ENCODE results near the gene TIAM2. TPM values are rescaled to one million over a fixed set of nuclear protein-coding genes. Genes with fewer than 3 reads are reported as not detected.

TIAM2 gene
- total and polyA plus RNA-seq, 9 of the 15 experiments (the other 6 are each of a cell fraction or from before 2014, with no cell fraction given): 0.73 to 6.5 (median 4.3) TPM

DNA sequence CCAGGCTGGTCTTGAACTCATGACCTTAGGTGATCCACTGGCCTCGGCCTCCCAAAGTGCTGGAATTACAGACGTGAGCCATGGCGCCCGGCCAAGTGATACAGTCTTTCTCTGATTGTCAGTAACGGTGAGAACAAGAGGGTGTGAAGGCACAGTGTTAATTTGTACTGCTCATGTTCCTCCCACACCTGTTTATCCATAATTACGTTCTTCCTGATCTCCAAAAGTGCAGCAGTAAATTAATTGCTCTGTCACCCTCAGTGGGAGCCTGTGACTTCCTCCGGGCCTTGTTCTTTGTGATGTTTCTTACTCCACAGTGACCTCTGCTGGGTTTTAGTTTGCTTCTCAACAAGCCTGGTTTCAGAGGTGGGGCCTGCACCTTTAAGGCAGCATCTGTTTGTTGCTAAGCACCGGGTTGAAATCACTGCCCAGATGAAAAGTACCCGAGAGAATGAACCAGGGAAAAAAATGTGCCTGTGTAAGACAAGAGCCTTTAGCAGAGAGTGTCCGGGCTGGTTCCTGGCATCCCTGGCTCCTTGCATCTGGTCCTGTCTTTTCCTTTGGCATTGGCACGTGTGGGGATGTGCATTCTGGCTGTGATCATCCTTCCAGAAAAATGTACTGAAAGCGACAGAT is 179.6 kb downstream of the TIAM2 start (continued):
- TF ChIP-seq SMC3 (conservative IDR thresholded peaks at IDR 0.05; ENCODE audit: insufficient read depth, low read depth, low read length) (peak; percentile 66), ZBED1 (IDR thresholded peaks at IDR 0.05) (no peak), ILK (tag; IDR thresholded peaks at IDR 0.05; ENCODE audit: borderline replicate concordance, low read depth) (no peak), LCOR (CRISPR knock-in tag; IDR thresholded peaks at IDR 0.05) (0 out of 2 replicates have a peak, but pooled peaks have one; percentile 23), ZBTB11 (CRISPR knock-in tag; IDR thresholded peaks at IDR 0.05) (no peak), ZNF707 (CRISPR knock-in tag; conservative IDR thresholded peaks at IDR 0.05) (no peak), RB1 (IDR thresholded peaks at IDR 0.05; ENCODE audit: low read depth) (no peak), E2F8 (IDR thresholded peaks at IDR 0.05; ENCODE audit: low read depth, partially characterized antibody) (no peak), HCFC1 (IDR thresholded peaks at IDR 0.05; ENCODE audit: low read depth, low read length) (no peak), GTF2F1 (IDR thresholded peaks at IDR 0.05; ENCODE audit: low read depth, low read length) (no peak), ZNF584 (CRISPR knock-in tag; IDR thresholded peaks at IDR 0.05; ENCODE audit: low read depth) (no peak), ZNF764 (CRISPR knock-in tag; IDR thresholded peaks at IDR 0.05; ENCODE audit: low read depth) (no peak), CTCFL (IDR thresholded peaks at IDR 0.05; ENCODE audit: borderline replicate concordance, insufficient read depth, low read depth, low read length, poor library complexity, severe bottlenecking) (no peak), MYNN (IDR thresholded peaks at IDR 0.05) (no peak), MYNN (CRISPR knock-in tag; IDR thresholded peaks at IDR 0.05) (no peak), ZNF277 (CRISPR knock-in tag; IDR thresholded peaks at IDR 0.05; ENCODE audit: borderline replicate concordance) (no peak), ZNF699 (CRISPR knock-in tag; IDR thresholded peaks at IDR 0.05; ENCODE audit: insufficient replicate concordance) (no peak), HDAC1 (IDR thresholded peaks at IDR 0.05) (0 out of 4 replicates have a peak, but pooled peaks of 1 of the 2 experiments have one; percentile 10)

All from K562 (cell line).